Spleen (tissue), 11 donors: ENCODE measurements around the gene MCC. TPM values are rescaled to one million over a fixed set of nuclear protein-coding genes. Genes with fewer than 3 reads are reported as not detected.

Experiments used
- DNase-seq: peaks from one replicate; pipeline ENCODE4 v3.0.0-alpha.2; 2020
- H3K27ac ChIP-seq, 8 donors: fragments of 200-600 bp; sonication (generic) in 7 of 8; 1 replicate in 4 of 8; 2 replicates in 4 of 8; pipeline versions ENCODE4 v1.5.0 to v1.8.0; 2016 to 2021; ENCODE audit warnings: inconsistent platforms in 4 of 8, mild to moderate bottlenecking in 4 of 8, moderate library complexity in 1 of 8
- H3K27me3 ChIP-seq, 7 donors: fragments of 200-600 bp; sonication (generic) in 6 of 7; replicated peaks in 1 of 7; 1 replicate in 4 of 7; 2 replicates in 3 of 7; pipeline versions ENCODE4 v1.5.0 to v1.8.0; 2016 to 2021; ENCODE audit warnings: inconsistent platforms in 3 of 7, mild to moderate bottlenecking in 1 of 7
- H3K36me3 ChIP-seq, 6 donors: fragments of 200-600 bp; sonication (generic) in 5 of 6; 1 replicate in 4 of 6; 2 replicates in 2 of 6; pipeline versions ENCODE4 v1.5.0 to v1.8.0; 2016 to 2021; ENCODE audit warnings: inconsistent platforms in 2 of 6
- H3K4me1 ChIP-seq, 6 donors: fragments of 200-600 bp; sonication (generic) in 5 of 6; 1 replicate in 3 of 6; 2 replicates in 3 of 6; pipeline versions ENCODE4 v1.5.0 to v1.8.0; 2016 to 2021; ENCODE audit warnings: inconsistent platforms in 3 of 6
- H3K4me3 ChIP-seq, 8 donors: fragments of 200-600 bp; sonication (generic) in 7 of 8; 1 replicate in 4 of 8; 2 replicates in 4 of 8; pipeline versions ENCODE4 v1.5.0 to v1.8.0; 2016 to 2021; ENCODE audit warnings: inconsistent platforms in 4 of 8, mild to moderate bottlenecking in 4 of 8, moderate library complexity in 2 of 8
- H3K9me3 ChIP-seq, 8 donors: fragments of 200-600 bp; sonication (generic) in 7 of 8; 1 replicate in 4 of 8; 2 replicates in 4 of 8; pipeline versions ENCODE4 v1.5.0 to v1.8.0; 2016 to 2021; ENCODE audit warnings: inconsistent platforms in 4 of 8
- POLR2A ChIP-seq, 3 donors: fragments of 450-650 bp; IDR thresholded peaks; one replicate each; pipeline ENCODE4 v1.5.1; 2017; ENCODE audit warnings: antibody characterized with exemption in 3 of 3, mild to moderate bottlenecking in 1 of 3
- POLR2AphosphoS5 ChIP-seq, 3 donors: sonication (generic); formaldehyde crosslinking; IDR thresholded peaks; one replicate each; pipeline ENCODE4 v1.5.1; 2017; ENCODE audit warnings: antibody characterized with exemption in 3 of 3
- WGBS, 5 donors: extraction: QIAGEN DNeasy Blood & Tissue Kit in 3 of 5; methylation state at CpG; one replicate each; pipeline versions ENCODE4 v1.1.5 to v1.1.7; 2013 to 2018; 5-methylcytosine and 5-hydroxymethylcytosine counted together
- intact Hi-C: fragments of 100-400 bp; cut with DNase I; formaldehyde crosslinking; loops from one replicate; pipeline ENCODE4 v1.15.0; 2023; ENCODE audit warnings: low total_unique reads
- polyA plus RNA-seq, 3 donors: library from polyadenylated mRNA; stranded (reverse); fragments of 200-250 nt; gene quantifications; one replicate each; pipeline ENCODE4 v1.2.1, GENCODE V29; 2013
- total RNA-seq, 7 donors: library from RNA; depleted of rRNA in 3 of 7; stranded (reverse); fragments of >200 nt in 3 of 7; fragmentation: NEBNext Ultra II Directional in 4 of 7; extraction: Animal tissue kit (Norgen Biotek cat#: 25700) in 4 of 7; gene quantifications; one replicate each; pipeline versions ENCODE4 v1.1.0 to v1.2.1, GENCODE V29; 2016 to 2021
- TF ChIP-seq, protein P1 (sequence below), 11 experiments: fragments of 200-600 bp in 7 of 11; fragments of 450-650 bp in 4 of 11; sonication (generic) in 4 of 11; IDR thresholded peaks in 8 of 11; conservative IDR thresholded peaks in 3 of 11; 1 replicate in 7 of 11; 2 replicates in 4 of 11; pipeline versions ENCODE4 v1.4.0 to v1.8.0; 2016 to 2021; ENCODE audit warnings: antibody characterized with exemption in 11 of 11, inconsistent platforms in 4 of 11, mild to moderate bottlenecking in 1 of 11
- donor health status: healthy with polysubstance abuse.
- donor health status: DM: no; HTN: no; CAD: no; lungs with moderate emphysema.
- donor health status: DM: no; HTN: no; CAD: no.
- donor health status: Bipolar disorder and iron deficiency.
- donor health status: healthy.
- donor health status: DM: no; HTN: no; CAD: no.
- donor health status: DM: yes; HTN: yes; CAD: no.

The MCC gene
- total and polyA plus RNA-seq, 10 donors, result 1.3 to 32.8 (median 15.8) TPM

DNA sequence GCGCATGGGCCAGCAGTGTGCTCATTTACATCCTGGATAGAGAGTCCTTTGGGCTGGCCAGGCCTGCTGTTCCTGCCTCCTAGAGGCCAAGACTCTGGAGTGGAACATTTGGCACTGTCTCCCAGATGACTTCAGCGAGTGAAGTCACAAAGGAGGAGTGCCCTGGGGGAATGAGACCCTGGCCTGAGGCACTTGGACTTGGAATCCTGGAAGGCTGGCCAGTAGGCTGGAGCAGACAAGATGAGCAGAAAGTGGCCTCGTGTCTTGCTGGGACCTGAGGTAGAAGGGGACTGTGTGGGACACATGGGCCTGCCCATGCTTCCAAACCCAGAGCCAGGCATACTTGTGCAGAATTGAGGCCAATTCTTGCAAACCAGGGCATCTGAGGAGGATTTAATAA is 53.4 kb downstream of the MCC start, which contains the start of gene TSSK1B:
TSS of gene TSSK1B (minus strand) at position 101 of the 400 bp plus-strand sequence. CDS start 150 bp downstream, outside the sequence.
- no peak for DNase-seq
- intact Hi-C loops, result no loop called here
- Histone ChIP-seq H3K27me3 (no peaks in the 10 kb centered on the region), H3K4me3 (no peak within 1 kb of the TSS), H3K36me3 (no peaks in the 10 kb centered on the region), H3K9me3 (no peaks in the 10 kb centered on the region), H3K27ac (no peak within 1 kb of the TSS), H3K4me1 (no peaks in the 10 kb centered on the region)
- TF ChIP-seq POLR2A (IDR thresholded peaks at IDR 0.05), result no peak
- TF ChIP-seq, protein P1, sequence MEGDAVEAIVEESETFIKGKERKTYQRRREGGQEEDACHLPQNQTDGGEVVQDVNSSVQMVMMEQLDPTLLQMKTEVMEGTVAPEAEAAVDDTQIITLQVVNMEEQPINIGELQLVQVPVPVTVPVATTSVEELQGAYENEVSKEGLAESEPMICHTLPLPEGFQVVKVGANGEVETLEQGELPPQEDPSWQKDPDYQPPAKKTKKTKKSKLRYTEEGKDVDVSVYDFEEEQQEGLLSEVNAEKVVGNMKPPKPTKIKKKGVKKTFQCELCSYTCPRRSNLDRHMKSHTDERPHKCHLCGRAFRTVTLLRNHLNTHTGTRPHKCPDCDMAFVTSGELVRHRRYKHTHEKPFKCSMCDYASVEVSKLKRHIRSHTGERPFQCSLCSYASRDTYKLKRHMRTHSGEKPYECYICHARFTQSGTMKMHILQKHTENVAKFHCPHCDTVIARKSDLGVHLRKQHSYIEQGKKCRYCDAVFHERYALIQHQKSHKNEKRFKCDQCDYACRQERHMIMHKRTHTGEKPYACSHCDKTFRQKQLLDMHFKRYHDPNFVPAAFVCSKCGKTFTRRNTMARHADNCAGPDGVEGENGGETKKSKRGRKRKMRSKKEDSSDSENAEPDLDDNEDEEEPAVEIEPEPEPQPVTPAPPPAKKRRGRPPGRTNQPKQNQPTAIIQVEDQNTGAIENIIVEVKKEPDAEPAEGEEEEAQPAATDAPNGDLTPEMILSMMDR (IDR thresholded peaks at IDR 0.05 in 8 of 11, conservative IDR thresholded peaks at IDR 0.05 in 3 of 11), result no peak
- no peak for TF ChIP-seq POLR2AphosphoS5 (IDR thresholded peaks at IDR 0.05)
- WGBS, 5 donors, result 69 to 85% (median 82%) methylated on average over 3 of the region's 3 CpGs

DNA sequence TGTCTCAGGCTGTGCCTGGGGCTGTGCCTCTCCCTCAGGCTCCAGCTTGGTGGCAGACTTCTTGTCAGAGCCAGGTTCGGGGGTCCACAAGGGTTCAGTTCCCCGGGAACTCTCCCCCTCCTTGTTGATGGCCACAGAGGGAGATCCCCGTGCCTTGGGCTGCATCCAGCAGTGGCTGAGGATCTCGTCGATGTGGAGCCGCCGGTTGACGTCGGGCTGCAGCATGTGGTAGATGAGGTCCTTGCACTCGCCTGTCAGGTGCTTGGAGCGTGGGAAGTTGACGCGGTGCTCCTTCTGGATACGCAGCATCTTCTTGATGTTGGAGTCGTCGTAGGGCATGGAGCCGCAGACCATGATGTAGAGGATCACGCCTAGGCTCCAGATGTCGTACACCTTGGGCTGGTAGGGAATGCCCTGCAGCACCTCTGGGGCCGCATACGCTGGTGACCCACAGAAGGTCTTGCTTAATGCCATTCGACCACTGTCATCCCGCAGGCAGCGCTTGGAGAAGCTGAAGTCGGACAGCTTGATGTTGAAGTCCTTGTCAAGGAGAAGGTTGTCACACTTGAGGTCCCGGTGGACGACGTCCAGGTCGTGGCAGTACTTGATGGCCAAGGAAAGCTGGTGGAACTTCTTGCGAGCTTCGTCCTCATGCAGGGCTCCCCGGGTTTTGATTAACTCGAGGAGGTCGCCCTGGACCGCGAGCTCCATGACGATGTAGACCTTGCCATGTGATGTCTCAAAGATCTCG is 54.2 kb downstream of the MCC start:
- no peaks in the 10 kb centered on the region for H3K9me3 ChIP-seq
- no peaks in the 10 kb centered on the region for H3K36me3 ChIP-seq
- TF ChIP-seq POLR2A (IDR thresholded peaks at IDR 0.05) (no peak), POLR2AphosphoS5 (IDR thresholded peaks at IDR 0.05) (no peak)
- TF ChIP-seq, protein P1 (IDR thresholded peaks at IDR 0.05 in 8 of 11, conservative IDR thresholded peaks at IDR 0.05 in 3 of 11), result no peak
- no peaks in the 10 kb centered on the region for H3K4me1 ChIP-seq
- WGBS, 5 donors, result 87 to 95% (median 94%) methylated on average over 35 to 38 of the region's 38 CpGs
- no peak for DNase-seq
- no peaks in the 10 kb centered on the region for H3K27me3 ChIP-seq
- intact Hi-C loops, result no loop called here
- no peak overlapping the region for H3K27ac ChIP-seq
- H3K4me3 ChIP-seq, result no peak overlapping the region

DNA sequence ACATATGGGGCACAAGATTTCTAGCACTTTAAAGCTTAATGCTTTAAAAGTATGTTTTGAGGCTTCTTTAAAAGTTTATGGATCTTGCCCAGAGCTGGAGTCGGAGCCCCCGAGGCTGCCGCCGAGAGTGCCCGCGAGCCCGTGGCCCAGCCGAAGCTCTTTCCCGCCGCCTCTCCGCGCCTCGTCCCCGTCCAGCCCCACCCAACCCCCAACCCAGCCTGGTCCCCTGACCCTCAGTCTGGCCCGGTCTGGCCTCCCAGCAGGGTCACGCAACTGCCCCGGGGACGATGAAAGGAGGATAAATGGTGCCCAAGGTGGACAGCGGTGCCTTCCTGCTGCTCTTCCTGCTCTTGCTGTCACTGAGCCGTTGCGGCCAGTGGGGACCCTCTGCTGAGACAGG is 55.2 kb downstream of the MCC start:
- DNase-seq, result no peak
- H3K9me3 ChIP-seq, result no peaks in the 10 kb centered on the region

More for the DNA sequence above, 55.2 kb downstream of the MCC start:
- TF ChIP-seq, protein P1 (IDR thresholded peaks at IDR 0.05 in 8 of 11, conservative IDR thresholded peaks at IDR 0.05 in 3 of 11), result no peak
- TF ChIP-seq POLR2A (IDR thresholded peaks at IDR 0.05) (no peak), POLR2AphosphoS5 (IDR thresholded peaks at IDR 0.05) (no peak)
- intact Hi-C loops, result no loop called here
- Histone ChIP-seq H3K4me1 (no peaks in the 10 kb centered on the region), H3K36me3 (no peaks in the 10 kb centered on the region), H3K4me3 (no peak overlapping the region), H3K27me3 (no peaks in the 10 kb centered on the region), H3K27ac (no peak overlapping the region)
- 88 to 95% (median 91%) methylated on average over 21 of the region's 21 CpGs for WGBS, 5 donors
